ENCODE results near the gene UTF1.

The UTF1 gene

GRCh38 chr10:133230044-133230361, at the start of gene UTF1:
Gene UTF1, plus strand, starts transcription at chr10:133230217. Its CDS starts 72 bp downstream, at chr10:133230289.
- peaks cover 5% of the 10 kb centered on the region for H3K36me3 ChIP-seq (ENCODE audit: control insufficient read depth, insufficient read depth, low read length)
- no peaks in the 10 kb centered on the region for H3K9me3 ChIP-seq (ENCODE audit: control insufficient read depth, insufficient read depth, low read length)
- H3K9ac ChIP-seq (ENCODE audit: low read depth, low read length): peak within 1 kb of the TSS; percentile 65
- peak within 1 kb of the TSS; percentile 66 for H3K4me3 ChIP-seq (ENCODE audit: low read depth, low read length)
- peaks cover 2% of the 10 kb centered on the region for H3K4me1 ChIP-seq (ENCODE audit: control insufficient read depth, insufficient read depth, low read length)
- H3K27me3 ChIP-seq (ENCODE audit: control insufficient read depth, insufficient read depth, low read length): peaks cover 16% of the 10 kb centered on the region

- Histone ChIP-seq H3K36me3 (ENCODE audit: control insufficient read depth, insufficient read depth, low read length) (peaks cover 24% of the 10 kb centered on the region), H3K9me3 (ENCODE audit: control insufficient read depth, insufficient read depth, low read length) (no peaks in the 10 kb centered on the region), H3K27me3 (ENCODE audit: control insufficient read depth, insufficient read depth, low read length) (no peaks in the 10 kb centered on the region), H3K9ac (ENCODE audit: low read depth, low read length) (no peak overlapping the region), H3K4me1 (ENCODE audit: control insufficient read depth, insufficient read depth, low read length) (no peaks in the 10 kb centered on the region), H3K4me3 (ENCODE audit: low read depth, low read length) (no peak overlapping the region)
These were observed 48.9 kb upstream of the UTF1 start for GRCh38 chr10:133180965-133181639.

- Histone ChIP-seq H3K4me3 (ENCODE audit: low read depth, low read length) (no peak overlapping the region), H3K9me3 (ENCODE audit: control insufficient read depth, insufficient read depth, low read length) (no peaks in the 10 kb centered on the region), H3K9ac (ENCODE audit: low read depth, low read length) (no peak overlapping the region), H3K36me3 (ENCODE audit: control insufficient read depth, insufficient read depth, low read length) (peaks cover 22% of the 10 kb centered on the region), H3K27me3 (ENCODE audit: control insufficient read depth, insufficient read depth, low read length) (no peaks in the 10 kb centered on the region), H3K4me1 (ENCODE audit: control insufficient read depth, insufficient read depth, low read length) (no peaks in the 10 kb centered on the region)
These were observed 47.8 kb upstream of the UTF1 start for GRCh38 chr10:133182190-133182589.

- H3K9ac ChIP-seq (ENCODE audit: low read depth, low read length): no peak overlapping the region
- H3K4me3 ChIP-seq (ENCODE audit: low read depth, low read length): no peak overlapping the region
- H3K9me3 ChIP-seq (ENCODE audit: control insufficient read depth, insufficient read depth, low read length): no peaks in the 10 kb centered on the region
- H3K4me1 ChIP-seq (ENCODE audit: control insufficient read depth, insufficient read depth, low read length): no peaks in the 10 kb centered on the region
- H3K36me3 ChIP-seq (ENCODE audit: control insufficient read depth, insufficient read depth, low read length): peaks cover 25% of the 10 kb centered on the region
- H3K27me3 ChIP-seq (ENCODE audit: control insufficient read depth, insufficient read depth, low read length): no peaks in the 10 kb centered on the region
These were observed 47.0 kb upstream of the UTF1 start for GRCh38 chr10:133182791-133183645.

- no peak overlapping the region for H3K4me3 ChIP-seq (ENCODE audit: low read depth, low read length)
- H3K9me3 ChIP-seq (ENCODE audit: control insufficient read depth, insufficient read depth, low read length): no peaks in the 10 kb centered on the region
These were observed 46.2 kb upstream of the UTF1 start for GRCh38 chr10:133183646-133184378.

GRCh38 chr10:133184591-133185244, 45.3 kb upstream of the UTF1 start:
- H3K27me3 ChIP-seq (ENCODE audit: control insufficient read depth, insufficient read depth, low read length): no peaks in the 10 kb centered on the region
- no peaks in the 10 kb centered on the region for H3K4me1 ChIP-seq (ENCODE audit: control insufficient read depth, insufficient read depth, low read length)
- H3K36me3 ChIP-seq (ENCODE audit: control insufficient read depth, insufficient read depth, low read length): peaks cover 27% of the 10 kb centered on the region
- H3K4me3 ChIP-seq (ENCODE audit: low read depth, low read length): no peak overlapping the region
- H3K9me3 ChIP-seq (ENCODE audit: control insufficient read depth, insufficient read depth, low read length): no peaks in the 10 kb centered on the region
- H3K9ac ChIP-seq (ENCODE audit: low read depth, low read length): no peak overlapping the region

More at GRCh38 chr10:133183646-133184378, 46.2 kb upstream of the UTF1 start:
- H3K9ac ChIP-seq (ENCODE audit: low read depth, low read length): no peak overlapping the region
- H3K27me3 ChIP-seq (ENCODE audit: control insufficient read depth, insufficient read depth, low read length): no peaks in the 10 kb centered on the region
- H3K36me3 ChIP-seq (ENCODE audit: control insufficient read depth, insufficient read depth, low read length): peaks cover 27% of the 10 kb centered on the region
- no peaks in the 10 kb centered on the region for H3K4me1 ChIP-seq (ENCODE audit: control insufficient read depth, insufficient read depth, low read length)

- Histone ChIP-seq H3K4me3 (ENCODE audit: low read depth, low read length) (no peak overlapping the region), H3K36me3 (ENCODE audit: control insufficient read depth, insufficient read depth, low read length) (peaks cover 26% of the 10 kb centered on the region), H3K4me1 (ENCODE audit: control insufficient read depth, insufficient read depth, low read length) (no peaks in the 10 kb centered on the region), H3K9ac (ENCODE audit: low read depth, low read length) (no peak overlapping the region), H3K9me3 (ENCODE audit: control insufficient read depth, insufficient read depth, low read length) (no peaks in the 10 kb centered on the region), H3K27me3 (ENCODE audit: control insufficient read depth, insufficient read depth, low read length) (no peaks in the 10 kb centered on the region)
These were observed 44.6 kb upstream of the UTF1 start for GRCh38 chr10:133185421-133185820.

- H3K4me3 ChIP-seq (ENCODE audit: low read depth, low read length): no peak overlapping the region
- H3K9ac ChIP-seq (ENCODE audit: low read depth, low read length): no peak overlapping the region
- no peaks in the 10 kb centered on the region for H3K4me1 ChIP-seq (ENCODE audit: control insufficient read depth, insufficient read depth, low read length)
- peaks cover 23% of the 10 kb centered on the region for H3K36me3 ChIP-seq (ENCODE audit: control insufficient read depth, insufficient read depth, low read length)
- no peaks in the 10 kb centered on the region for H3K9me3 ChIP-seq (ENCODE audit: control insufficient read depth, insufficient read depth, low read length)
- H3K27me3 ChIP-seq (ENCODE audit: control insufficient read depth, insufficient read depth, low read length): no peaks in the 10 kb centered on the region
These were observed 44.1 kb upstream of the UTF1 start for GRCh38 chr10:133185916-133186315.

GRCh38 chr10:133186416-133187090, 43.5 kb upstream of the UTF1 start:
- Histone ChIP-seq H3K27me3 (ENCODE audit: control insufficient read depth, insufficient read depth, low read length) (no peaks in the 10 kb centered on the region), H3K4me3 (ENCODE audit: low read depth, low read length) (no peak overlapping the region), H3K9me3 (ENCODE audit: control insufficient read depth, insufficient read depth, low read length) (peaks cover under 1% of the 10 kb centered on the region), H3K4me1 (ENCODE audit: control insufficient read depth, insufficient read depth, low read length) (no peaks in the 10 kb centered on the region), H3K36me3 (ENCODE audit: control insufficient read depth, insufficient read depth, low read length) (peaks cover 27% of the 10 kb centered on the region), H3K9ac (ENCODE audit: low read depth, low read length) (no peak overlapping the region)

GRCh38 chr10:133187091-133187905, 42.7 kb upstream of the UTF1 start:
- Histone ChIP-seq H3K9me3 (ENCODE audit: control insufficient read depth, insufficient read depth, low read length) (peaks cover 5% of the 10 kb centered on the region), H3K36me3 (ENCODE audit: control insufficient read depth, insufficient read depth, low read length) (peaks cover 28% of the 10 kb centered on the region), H3K4me1 (ENCODE audit: control insufficient read depth, insufficient read depth, low read length) (no peaks in the 10 kb centered on the region), H3K4me3 (ENCODE audit: low read depth, low read length) (no peak overlapping the region), H3K9ac (ENCODE audit: low read depth, low read length) (no peak overlapping the region), H3K27me3 (ENCODE audit: control insufficient read depth, insufficient read depth, low read length) (no peaks in the 10 kb centered on the region)
